ENCODE results near the gene PCDHGB7. TPM values are rescaled to one million over a fixed set of nuclear protein-coding genes. Genes with fewer than 3 reads are reported as not detected.
"Not testable (repeated sequence)": the region's sequence is repeated elsewhere in the genome, so short reads cannot be mapped to it uniquely, and the experiment has no call there.

PCDHGB7 gene
- total RNA-seq (2013; cell fraction: nucleolus; rRNA removed) = 11.5 and 12.0 TPM in 2 replicates
- total RNA-seq (2014; rRNA removed) (0.49 and 0.68 TPM in 2 replicates), total RNA-seq (2014; rRNA removed; fragmentation: Illumina TruSeq; extraction: Trizol) (0.72 and 0.74 TPM in 2 replicates), total RNA-seq (2021) (1.3 and 1.5 TPM in 2 replicates), polyA plus RNA-seq (2011; rRNA removed) (0.20 and 0.27 TPM in 2 replicates), polyA plus RNA-seq (2014; fragmentation: Illumina TruSeq; extraction: Trizol) (0.38 and 0.40 TPM in 2 replicates), polyA plus RNA-seq (2014; fragmentation: Nextera tagmentation; extraction: Ambion mirVana) (not detected), polyA plus RNA-seq (2014; rRNA removed) (0.32 and 0.41 TPM in 2 replicates), polyA plus RNA-seq (2016; fragmentation: Nextera tagmentation; extraction: Ambion mirVana) (under 1 TPM; 0.35 to 0.74 TPM), polyA minus RNA-seq (2011; rRNA and poly(A)+ RNA removed) (0.66 and 1.1 TPM in 2 replicates), Bru-seq, nascent RNA (percentile 54 among the genes with signal in this experiment), BruChase-seq, experiment 1, labeled RNA remaining after a 6-hour chase (percentile 59 among the genes with signal in this experiment), BruChase-seq, experiment 2, labeled RNA remaining after a 2-hour chase (percentile 59 among the genes with signal in this experiment)
- polyA plus RNA-seq (2011; ENCODE audit: low read depth) = 0.22 TPM
- polyA plus RNA-seq (2011; cell fraction: cytosol; rRNA removed) = 0.18 and 0.22 TPM in 2 replicates
- 1.7 and 2.0 TPM in 2 replicates for polyA plus RNA-seq (2011; cell fraction: nucleus; rRNA removed)
- polyA plus RNA-seq (2012) = 0.63 and 0.64 TPM in 2 replicates
- polyA minus RNA-seq (2011; cell fraction: cytosol; rRNA and poly(A)+ RNA removed) = 0.52 TPM in 1 of 2 replicates, not detected in the other
- polyA minus RNA-seq (2011; cell fraction: nucleus; rRNA and poly(A)+ RNA removed) = 2.3 and 2.9 TPM in 2 replicates
- long read RNA-seq, experiment 1 = 0 reads
- long read RNA-seq, experiment 2 = 0 reads

DNA sequence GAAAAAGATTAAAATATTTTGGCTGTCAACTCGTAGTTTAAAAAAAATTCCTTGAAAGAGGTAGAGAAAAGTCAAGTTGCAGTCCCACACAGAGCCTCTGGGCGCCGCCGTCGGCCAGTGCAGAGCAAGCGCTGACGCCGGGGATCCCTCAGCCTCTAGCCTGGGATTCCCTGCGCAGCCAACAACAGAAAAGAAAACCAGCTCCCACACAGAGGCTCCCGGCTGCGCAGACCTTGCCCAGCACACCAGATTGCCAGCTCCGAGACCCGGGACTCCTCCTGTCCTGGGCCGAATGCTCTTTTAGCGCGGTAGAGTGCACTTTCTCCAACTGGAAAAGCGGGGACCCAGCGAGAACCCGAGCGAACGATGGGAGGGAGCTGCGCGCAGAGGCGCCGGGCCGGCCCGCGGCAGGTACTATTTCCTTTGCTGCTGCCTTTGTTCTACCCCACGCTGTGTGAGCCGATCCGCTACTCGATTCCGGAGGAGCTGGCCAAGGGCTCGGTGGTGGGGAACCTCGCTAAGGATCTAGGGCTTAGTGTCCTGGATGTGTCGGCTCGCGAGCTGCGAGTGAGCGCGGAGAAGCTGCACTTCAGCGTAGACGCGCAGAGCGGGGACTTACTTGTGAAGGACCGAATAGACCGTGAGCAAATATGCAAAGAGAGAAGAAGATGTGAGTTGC, at the start of gene PCDHGB7:
Gene PCDHGB7, plus strand, starts transcription at position 184 of the 679 bp plus-strand sequence. Its CDS starts 183 bp downstream, at position 367.
- H3K79me2 ChIP-seq (ENCODE audit: control insufficient read depth, insufficient read depth, low read length); H4K20me1 ChIP-seq (ENCODE audit: control insufficient read depth, insufficient read depth); H3K4me1 ChIP-seq (ENCODE audit: control insufficient read depth, insufficient read depth, low read length); H3K9me3 ChIP-seq (replicated peaks; ENCODE audit: control insufficient read depth, insufficient read depth, low read length); H3K9ac ChIP-seq (ENCODE audit: control insufficient read depth, insufficient read depth, low read length); H3K27ac ChIP-seq (ENCODE audit: control insufficient read depth, insufficient read depth); BruUV-seq (replicated peaks); H3K27me3 ChIP-seq (replicated peaks in 1 of 2; ENCODE audit: control insufficient read depth in 2 of 2, insufficient read depth in 2 of 2, low read length in 1 of 2); DNase-seq (ENCODE audit: low read depth, low spot score); H3K36me3 ChIP-seq (ENCODE audit: control insufficient read depth in 2 of 2, insufficient read depth in 2 of 2, low read length in 1 of 2): not testable (repeated sequence)
- TF ChIP-seq IKZF2 (IDR thresholded peaks at IDR 0.05) (peak in 1 of 2 experiments; percentile 42; a peak in 1 of 4 replicates), ZNF384 (IDR thresholded peaks at IDR 0.05; ENCODE audit: borderline replicate concordance, low read depth, low read length) (0 out of 2 replicates have a peak, but pooled peaks have one; percentile 55), NRF1 (conservative IDR thresholded peaks at IDR 0.05; ENCODE audit: low read depth, low read length) (0 out of 2 replicates have a peak, but pooled peaks have one; percentile 19), EED (IDR thresholded peaks at IDR 0.05; ENCODE audit: low read depth) (0 out of 2 replicates have a peak, but pooled peaks have one; percentile 26), RUNX3 (IDR thresholded peaks at IDR 0.05; ENCODE audit: low read length) (peak; percentile 25; the same call in 1 of the 2 replicates), CREB1 (IDR thresholded peaks at IDR 0.05; ENCODE audit: low read depth) (0 out of 2 replicates have a peak, but pooled peaks have one; percentile 32), SMARCA5 (IDR thresholded peaks at IDR 0.05) (peak; percentile 43; the same call in 1 of the 2 replicates), SMC3 (IDR thresholded peaks at IDR 0.05; ENCODE audit: borderline replicate concordance, low read length) (peak; percentile 64), RAD21 (IDR thresholded peaks at IDR 0.05; ENCODE audit: insufficient read depth, low read depth, low read length) (peak; percentile 70), YY1 (IDR thresholded peaks at IDR 0.05; ENCODE audit: low read depth, low read length) (0 out of 2 replicates have a peak, but pooled peaks have one; percentile 42)
- TF ChIP-seq, protein P1, sequence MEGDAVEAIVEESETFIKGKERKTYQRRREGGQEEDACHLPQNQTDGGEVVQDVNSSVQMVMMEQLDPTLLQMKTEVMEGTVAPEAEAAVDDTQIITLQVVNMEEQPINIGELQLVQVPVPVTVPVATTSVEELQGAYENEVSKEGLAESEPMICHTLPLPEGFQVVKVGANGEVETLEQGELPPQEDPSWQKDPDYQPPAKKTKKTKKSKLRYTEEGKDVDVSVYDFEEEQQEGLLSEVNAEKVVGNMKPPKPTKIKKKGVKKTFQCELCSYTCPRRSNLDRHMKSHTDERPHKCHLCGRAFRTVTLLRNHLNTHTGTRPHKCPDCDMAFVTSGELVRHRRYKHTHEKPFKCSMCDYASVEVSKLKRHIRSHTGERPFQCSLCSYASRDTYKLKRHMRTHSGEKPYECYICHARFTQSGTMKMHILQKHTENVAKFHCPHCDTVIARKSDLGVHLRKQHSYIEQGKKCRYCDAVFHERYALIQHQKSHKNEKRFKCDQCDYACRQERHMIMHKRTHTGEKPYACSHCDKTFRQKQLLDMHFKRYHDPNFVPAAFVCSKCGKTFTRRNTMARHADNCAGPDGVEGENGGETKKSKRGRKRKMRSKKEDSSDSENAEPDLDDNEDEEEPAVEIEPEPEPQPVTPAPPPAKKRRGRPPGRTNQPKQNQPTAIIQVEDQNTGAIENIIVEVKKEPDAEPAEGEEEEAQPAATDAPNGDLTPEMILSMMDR (IDR thresholded peaks at IDR 0.05 in 2 of 3, conservative IDR thresholded peaks at IDR 0.05 in 1 of 3; ENCODE audit: control insufficient read depth in 2 of 3, extremely low read depth in 1 of 3, insufficient read depth in 1 of 3, low read depth in 3 of 3, low read length in 3 of 3) = peak; percentile 68 to 90 (median 89)
- ChIA-PET CTCF (interaction anchor here (0.6 to 10.9 kb wide), 21 partner anchors 13 to 161 kb away, joined by 3 to 245 read pairs (median 7); partner anchors contain the start of genes PCDHGA12, PCDHGB3, PCDHGC3 and TAF7), SMC1A (ENCODE audit: uncharacterized antibody, unreplicated experiment) (interaction anchor here (0.8 to 7.4 kb wide), 12 partner anchors 11 to 150 kb away, joined by 3 to 67 read pairs (median 4); partner anchors contain the start of gene PCDHGA12), POLR2A (interaction anchor here (2.3 kb wide), 1 partner anchor 146 kb away, joined by 8 read pairs; no protein-coding TSS in a partner anchor), RAD21 (ENCODE audit: unreplicated experiment) (interaction anchor here (0.6 to 3.1 kb wide), 11 partner anchors 58 to 177 kb away, joined by 3 to 28 read pairs (median 4); partner anchors contain the start of gene PCDHGC3)
- intact Hi-C loops (cut with micrococcal nuclease; ENCODE audit: unreplicated experiment) = loop anchor here (1.0 kb wide), 2 partner anchors 141 to 147 kb away; no protein-coding TSS in a partner anchor
- Histone ChIP-seq H2AFZ (ENCODE audit: control insufficient read depth, low read depth, low read length) (peak within 1 kb of the TSS; percentile 70), H3K4me3 (peak within 1 kb of the TSS; percentile 59), H3K4me2 (ENCODE audit: control insufficient read depth, insufficient read depth) (peak within 1 kb of the TSS; percentile 22; the same call in 1 of the 2 replicates)
- ATAC-seq (peak; percentile 86), FAIRE-seq (peak; percentile 54)
- in situ Hi-C loops (cut with MboI) = loop anchor here (5.0 kb wide), 1 partner anchor 145 kb away; no protein-coding TSS in a partner anchor
- 41% methylated on average over 47 of the region's 47 CpGs for WGBS (ENCODE audit: insufficient coverage, insufficient replicate concordance, low lambda C conversion rate, missing lambda C conversion rate)
